Activated CD4-positive, alpha-beta T cell treated with anti-CD3 and anti-CD28 coated beads, Interleukin-2, amount 50 U/mL, for 24 hours (primary cell): ENCODE measurements around the gene STING1.
"Not testable (repeated sequence)": the region's sequence is repeated elsewhere in the genome, so short reads cannot be mapped to it uniquely, and the experiment has no call there.

ENCODE experiments used
- DNase-seq, 2 donors: peaks; one replicate each; pipeline ENCODE4 v3.0.0-alpha.2; 2020; ENCODE audit warnings: low read depth in 1 of 2, low spot score in 1 of 2

STING1 gene

DNA sequence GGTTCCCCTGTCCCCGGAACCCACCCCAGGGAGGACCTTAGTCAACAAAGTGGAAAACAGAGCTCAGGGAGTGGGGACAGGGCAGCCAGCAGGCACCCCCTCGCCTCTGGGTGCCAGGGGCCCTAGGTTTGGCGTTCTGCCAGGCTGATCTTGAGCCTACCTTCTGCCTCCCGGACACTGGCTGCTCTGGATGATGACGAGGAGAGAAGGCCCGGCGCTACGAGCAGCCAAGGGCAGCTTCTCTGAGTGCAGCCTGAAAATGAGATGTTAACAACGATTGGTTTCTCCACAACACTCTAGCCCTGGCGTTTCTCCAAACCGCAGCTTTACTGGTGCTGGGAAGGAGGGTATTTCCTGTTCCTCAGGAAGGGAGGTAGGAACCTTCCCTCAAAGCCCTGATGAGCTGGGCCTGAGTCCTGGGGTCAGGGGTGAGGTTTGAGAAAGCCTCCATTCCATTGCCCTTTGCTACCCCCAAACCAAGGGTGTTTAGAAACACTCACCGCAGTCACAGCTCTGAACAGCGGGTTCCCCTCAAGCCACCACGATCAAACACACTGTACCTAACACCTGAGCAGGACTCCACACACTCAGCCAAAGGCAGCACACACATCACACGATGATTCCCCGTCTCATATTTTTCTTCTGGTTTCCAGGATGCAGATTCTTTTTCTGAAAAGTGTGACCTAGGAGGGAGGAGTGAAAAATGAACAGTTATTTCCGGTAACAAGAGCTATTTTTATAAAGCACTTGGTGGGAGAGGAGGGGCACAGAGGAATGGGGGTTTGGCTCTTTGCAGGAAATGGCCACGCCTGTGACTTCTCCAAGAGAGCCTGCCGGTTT lies at the start of gene STING1:
STING1 (minus strand) TSS at position 709 of the 840 bp plus-strand sequence. CDS start 1,054 bp downstream, outside the sequence.
- DNase-seq, result peak in 1 of 2 donors; percentile 46

DNA sequence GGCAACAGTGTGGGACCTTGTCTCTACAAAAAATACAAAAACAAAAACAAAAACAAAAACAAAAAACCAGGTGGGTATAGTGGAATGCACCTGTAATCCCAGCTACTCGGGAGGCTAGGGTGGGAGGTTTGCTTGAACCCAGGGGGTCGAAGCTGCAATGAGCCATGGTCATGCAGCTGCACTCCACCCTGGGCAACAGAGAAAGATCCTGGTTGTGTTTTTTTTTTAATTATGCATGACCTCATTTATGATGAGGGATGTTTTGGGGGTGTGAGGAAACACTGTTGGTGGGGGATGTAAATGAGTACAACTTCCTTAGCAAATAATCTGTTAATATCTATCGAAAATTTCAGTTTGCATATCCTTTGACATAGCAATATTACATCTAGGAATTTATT lies 49.2 kb upstream of the STING1 start:
- no peak for DNase-seq

DNA sequence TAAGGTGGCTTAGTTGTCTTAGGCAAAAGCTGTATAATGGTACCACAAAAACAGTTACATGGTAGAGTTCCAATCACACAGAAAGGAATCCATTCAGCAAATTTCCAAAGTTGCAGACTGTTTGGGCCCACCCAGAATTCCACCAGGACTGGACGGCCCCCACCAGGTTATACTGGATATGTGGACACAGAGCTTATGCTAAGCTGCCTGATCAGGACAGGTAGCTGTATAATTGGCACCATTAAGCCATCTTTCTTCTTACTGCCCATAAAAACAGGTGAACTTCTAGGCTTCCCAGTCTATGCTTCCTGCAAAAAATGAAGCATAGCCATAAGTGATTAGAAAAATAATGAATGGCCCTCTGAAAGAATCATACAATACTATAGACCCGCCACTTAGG lies 47.5 kb upstream of the STING1 start:
- DNase-seq, result not testable (repeated sequence)

DNA sequence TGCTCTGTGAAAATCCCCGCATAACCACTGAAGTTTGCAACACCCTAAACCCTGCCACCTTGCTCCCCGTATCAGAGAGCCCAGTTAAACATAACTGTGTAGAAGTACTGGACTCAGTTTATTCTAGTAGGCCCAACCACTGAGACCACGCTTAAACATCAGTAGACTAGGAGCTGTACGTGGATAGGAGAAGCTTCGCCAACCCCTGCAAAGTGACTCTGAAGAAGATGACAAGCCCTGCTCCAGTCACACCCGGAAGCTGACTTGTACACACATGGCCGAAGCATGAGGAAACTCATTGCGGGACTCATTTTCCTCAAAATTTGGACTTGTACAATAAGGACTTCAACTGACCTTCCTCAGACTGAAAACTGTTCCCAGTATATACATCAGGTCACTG lies 46.1 kb upstream of the STING1 start:
- not testable (repeated sequence) for DNase-seq

DNA sequence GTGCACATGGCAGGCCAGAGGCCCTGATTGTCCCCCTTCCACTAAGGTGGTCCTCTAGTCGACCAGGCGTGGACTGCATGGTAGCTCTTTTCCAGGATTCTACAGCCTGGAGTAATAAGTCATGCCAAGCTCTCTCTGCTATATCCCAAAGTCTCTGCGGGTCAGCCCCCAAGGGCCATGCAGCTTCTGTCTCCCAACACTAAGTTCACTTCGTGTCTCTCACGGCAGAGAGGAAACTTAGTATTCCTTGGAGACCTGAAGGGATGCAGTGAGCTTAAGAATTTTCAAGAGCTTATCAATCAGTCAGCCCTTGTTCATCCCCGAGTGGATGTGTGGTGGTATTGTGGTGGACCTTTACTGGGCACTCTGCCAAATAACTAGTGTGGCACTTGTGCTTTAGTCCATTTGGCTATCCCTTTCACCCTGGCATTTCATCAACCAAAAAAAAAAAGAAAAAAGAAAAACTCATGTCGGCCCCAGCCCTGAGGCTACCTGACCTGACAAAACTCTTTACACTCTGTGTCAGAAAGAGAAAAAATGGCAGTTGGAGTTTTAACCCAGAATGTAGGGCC lies 45.4 kb upstream of the STING1 start:
- not testable (repeated sequence) for DNase-seq

DNA sequence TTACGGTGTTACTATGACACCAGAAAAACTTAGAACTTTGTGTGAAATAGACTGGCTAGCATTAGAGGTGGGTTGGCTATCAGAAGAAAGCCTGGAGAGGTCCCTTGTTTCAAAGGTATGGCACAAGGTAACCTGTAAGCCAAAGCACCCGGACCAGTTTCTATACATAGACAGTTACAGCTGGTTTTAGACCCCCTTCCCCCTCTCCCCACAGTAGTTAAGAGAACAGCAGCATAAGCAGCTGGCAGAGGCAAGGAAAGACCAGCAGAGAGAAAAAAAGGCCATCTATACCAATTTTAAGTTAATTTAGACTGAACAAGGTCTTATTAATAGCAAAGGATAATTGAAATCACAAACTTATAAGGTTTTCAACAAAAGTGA lies 44.5 kb upstream of the STING1 start:
- DNase-seq, result not testable (repeated sequence)

DNA sequence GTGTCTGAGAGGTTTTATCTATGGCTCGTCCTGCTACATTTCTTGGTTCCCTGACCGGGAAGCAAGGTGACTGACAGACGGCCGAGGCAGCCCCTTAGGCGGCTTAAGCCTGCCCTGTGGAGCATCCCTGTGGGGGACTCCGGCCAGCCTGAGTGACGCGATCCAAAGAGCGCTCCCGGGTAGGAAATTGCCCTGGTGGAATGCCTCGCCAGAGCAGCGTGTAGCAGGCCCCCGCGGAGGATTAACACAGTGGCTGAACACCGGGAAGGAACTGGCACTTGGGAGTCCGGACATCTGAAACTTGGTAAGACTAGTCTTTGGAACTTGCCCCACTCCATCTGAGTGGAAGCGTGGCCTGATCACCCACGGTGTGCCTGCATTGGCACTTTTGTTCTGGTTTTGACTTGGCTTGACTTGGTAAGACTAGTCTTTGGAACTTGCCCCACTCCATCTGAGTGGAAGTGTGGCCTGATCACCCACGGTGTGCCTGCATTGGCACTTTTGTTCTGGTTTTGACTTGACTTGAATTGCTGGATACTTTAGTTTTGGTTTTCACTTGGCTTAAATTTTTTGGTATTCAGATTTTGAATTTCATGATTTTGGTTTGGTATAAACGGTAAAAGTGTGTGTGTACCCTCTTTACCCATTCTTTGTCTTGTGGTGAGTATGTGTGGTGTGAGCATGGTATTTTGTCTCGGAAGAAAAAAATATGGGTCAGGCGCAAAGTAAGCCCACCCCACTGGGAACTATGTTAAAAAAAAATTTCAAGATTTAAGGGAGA lies 43.9 kb upstream of the STING1 start:
- DNase-seq, result not testable (repeated sequence)

DNA sequence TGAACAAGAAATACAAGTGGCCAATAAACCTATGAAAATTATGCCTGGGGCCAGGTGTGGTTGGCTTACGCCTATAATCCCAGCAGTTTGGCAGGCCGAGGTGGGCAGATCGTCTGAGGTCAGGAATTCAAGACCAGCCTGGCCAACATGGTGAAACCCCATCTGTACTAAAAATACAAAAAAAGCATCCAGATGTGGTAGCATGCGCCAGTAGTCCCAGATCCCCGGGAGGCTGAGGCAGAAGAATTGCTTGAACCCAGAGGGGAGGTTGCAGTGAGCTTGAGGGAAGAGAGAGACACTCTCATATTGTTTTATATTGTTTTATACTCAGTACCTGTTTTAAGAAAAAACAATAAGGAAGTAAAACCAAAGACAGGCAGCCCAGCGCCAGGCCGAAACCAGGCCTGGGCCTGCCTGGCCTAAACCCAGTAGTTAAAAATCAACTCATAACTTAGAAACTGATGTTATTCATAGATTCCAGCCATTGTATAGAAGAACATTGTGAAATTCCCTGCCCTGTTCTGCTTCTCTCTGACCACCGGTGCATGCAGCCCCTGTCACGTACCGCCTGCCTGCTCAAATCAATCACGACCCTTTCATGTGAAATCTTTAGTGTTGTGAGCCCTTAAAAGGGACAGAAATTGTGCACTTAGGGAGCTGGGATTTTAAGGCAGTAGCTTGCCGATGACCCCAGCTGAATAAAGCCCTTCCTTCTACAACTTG lies 43.2 kb upstream of the STING1 start:
- not testable (repeated sequence) for DNase-seq

DNA sequence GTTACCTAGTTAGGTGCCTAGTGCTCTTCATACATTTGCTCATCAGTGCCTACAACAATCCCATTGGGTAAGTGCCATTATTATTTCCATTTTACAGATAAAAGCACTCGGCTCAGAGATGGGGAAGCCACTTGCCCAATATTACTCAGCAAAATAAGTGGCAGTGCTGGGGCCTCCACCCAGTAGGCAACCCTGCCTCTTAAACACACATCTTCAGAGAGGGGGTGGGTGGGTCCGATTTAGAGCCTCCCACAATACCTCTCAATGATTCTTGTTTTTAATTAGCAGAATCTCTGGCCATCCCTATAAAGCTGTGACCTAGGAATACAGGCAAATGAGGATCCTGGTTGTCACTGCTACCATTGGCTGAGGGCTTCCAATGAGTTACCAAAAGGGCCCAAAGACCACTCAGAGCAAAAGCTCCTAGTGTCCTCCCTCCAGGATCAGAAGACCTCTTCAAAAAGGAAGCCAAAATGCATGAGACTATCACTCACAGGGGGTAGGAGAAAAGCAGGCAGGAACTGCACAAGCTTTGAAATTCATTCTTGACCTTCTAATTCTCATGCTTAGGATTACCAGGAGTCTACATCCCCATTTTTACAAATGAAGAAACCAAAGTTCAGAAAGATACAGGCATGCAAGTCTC lies 42.5 kb upstream of the STING1 start:
- no peak for DNase-seq

DNA sequence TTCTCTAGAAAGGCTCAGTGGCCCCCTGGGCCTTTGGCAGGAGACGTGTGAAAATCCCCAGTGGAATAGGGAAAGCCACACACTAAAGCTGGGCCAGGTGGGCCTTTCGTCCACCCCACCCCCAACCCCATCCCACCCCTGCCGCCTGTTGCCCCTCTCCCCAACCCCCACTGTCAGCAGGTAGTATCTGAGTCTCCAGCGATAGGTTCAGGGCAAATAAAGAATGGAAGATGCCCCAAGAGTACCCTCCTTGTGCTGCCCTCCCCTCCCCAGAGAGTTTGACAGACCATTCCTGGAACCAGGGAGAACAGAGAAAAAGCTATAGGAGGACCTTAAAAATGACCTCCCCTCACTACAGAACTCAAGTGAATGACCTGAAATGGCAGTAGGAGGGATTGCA lies 41.9 kb upstream of the STING1 start:
- no peak for DNase-seq

DNA sequence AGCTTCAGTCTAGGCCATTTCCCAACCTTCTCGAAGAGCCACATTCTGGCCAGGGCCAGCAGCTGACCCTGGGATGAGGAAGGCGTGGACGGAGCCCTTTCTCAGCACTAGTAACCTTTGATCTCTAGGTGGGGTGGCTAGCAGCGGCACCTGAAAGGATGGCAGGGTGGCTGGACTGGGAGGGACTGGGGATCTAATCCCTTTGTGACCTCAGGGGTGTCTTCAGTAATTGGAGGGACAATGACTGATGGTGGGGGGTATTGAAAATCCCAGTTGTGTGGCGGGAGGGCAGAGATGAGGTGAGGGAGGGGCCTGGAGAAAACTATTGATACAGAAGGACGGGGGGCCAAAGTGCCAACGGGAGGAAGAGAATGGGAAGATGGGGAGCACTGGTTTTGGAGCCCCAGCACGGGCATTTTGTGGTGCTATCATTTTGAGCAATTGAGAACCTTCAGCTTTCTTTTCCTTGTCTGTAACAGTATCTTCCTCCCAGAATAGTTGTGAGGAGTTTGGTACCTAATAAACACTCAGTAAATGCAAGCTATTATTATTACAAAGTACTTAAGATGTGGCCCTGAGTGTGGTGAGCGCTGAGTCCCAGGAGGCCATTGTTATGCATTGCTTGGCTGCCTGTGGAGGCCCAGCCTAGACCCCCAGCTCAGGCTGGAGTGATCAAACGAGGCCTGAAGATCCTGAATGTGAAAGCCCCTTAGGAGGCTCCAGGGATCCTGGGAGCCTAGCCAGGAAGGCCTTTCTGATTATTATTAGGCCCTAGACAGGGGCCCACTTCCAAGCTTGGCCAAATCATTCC lies 41.3 kb upstream of the STING1 start:
- DNase-seq, result no peak

DNA sequence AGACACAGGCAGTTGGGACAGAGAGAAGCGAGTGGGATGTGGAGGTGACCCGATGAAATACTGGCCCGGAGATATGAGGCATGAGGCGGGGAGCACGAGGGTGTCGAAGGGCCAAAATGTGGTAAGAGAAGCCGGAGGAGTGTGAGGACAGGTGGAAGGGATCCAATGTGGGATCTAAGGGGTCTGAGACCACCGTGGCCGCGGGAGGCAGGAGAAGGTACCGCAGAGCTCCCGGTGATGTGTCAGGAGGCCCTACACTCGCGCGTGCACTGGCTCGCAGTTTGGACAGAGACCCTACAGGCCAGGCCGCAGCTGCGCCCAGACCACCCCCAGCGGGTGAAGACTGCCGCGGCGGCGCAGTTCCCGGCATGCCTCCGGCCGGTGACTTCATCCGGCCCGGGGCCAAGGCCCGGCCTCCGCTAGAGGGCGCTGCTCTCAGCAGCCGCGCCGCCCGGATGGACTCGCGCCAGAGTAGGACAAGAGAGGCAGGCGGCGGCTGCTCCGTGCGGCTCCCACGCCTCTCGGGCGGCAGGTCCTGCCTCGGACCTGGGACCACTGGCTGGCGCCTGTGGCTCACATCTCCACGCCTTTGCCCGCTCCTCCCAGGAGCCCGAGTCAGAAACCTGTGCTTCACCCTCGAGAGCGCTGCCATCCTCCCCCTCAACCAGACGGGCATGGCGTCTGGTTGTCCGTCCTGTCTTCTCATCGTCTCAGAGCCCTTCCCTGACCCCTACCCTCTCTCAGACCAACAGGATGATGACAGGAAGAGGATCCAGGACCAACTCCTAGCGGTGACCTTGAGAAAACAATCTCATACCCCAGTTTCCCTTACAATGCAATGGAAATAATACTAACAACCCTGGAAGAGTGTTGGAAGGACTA lies 35.4 kb upstream of the STING1 start:
- DNase-seq, result peak; percentile 85 to 89

DNA sequence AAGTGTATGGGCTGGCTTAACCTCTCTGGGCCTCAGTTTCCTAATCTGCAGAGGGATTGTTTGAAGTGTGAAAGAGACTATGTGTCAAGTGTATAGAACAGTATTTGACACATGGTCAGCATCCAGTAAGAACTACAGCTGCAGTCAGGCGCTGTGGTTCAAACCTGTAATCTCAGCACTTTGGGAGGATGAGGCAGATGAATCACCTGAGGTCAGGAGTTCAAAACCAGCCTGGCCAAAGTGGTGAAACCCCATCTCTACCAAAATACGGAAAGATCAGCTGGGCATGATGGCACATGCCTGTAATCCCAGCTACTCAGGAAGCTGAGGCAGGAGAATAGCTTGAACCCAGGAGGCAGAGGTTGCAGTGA lies 31.9 kb upstream of the STING1 start:
- DNase-seq, result no peak

DNA sequence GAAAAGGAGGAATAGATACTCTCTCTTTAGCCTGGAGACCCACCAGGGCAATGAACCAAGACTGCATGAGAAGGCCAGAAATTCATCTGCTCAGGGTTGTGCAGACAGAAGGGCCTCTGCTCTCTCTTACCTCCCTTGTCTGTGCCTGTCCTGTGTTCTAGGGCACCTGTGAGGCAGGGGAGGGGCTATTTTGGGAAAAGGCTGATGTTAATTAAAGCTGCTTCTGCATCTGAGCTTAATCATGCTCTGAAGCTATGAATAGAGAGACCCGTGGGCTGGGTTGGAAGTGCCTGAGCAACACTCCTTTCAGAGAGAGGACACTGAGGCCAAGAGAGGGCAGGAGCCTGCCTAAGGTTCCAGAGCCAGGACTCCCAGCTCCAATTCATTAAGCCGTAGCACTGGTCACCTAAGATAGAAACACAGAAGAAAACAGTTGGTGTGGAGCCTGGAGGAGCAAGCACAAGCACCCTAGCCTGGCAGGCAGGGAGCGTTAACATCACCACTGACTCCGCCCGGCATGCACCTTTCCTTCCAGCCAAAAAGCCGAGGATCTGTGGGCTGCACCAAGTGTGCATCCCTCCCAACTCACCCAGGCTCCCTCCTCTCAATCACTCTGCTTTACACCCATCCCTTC lies 31.4 kb upstream of the STING1 start:
- no peak for DNase-seq

DNA sequence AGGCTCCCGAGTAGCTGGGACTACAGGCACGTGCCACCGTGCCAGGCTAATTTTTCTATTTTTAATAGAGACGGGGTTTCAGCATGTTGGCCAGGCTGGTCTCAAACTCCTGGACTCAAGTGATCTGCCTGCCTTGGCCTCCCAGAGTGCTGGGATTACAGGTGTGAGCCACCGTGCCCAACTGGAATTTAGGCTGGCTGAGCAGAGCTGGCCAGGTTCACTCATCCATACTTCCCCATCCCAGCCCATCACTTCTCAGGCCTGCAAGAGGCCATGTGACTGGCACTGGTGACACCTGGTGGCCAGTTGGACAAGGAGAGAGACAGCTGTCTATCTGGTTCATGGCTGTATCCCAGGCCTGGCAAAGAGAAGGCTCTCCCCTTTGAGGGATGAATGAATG lies 30.9 kb upstream of the STING1 start:
- DNase-seq, result peak; percentile 52 to 69

DNA sequence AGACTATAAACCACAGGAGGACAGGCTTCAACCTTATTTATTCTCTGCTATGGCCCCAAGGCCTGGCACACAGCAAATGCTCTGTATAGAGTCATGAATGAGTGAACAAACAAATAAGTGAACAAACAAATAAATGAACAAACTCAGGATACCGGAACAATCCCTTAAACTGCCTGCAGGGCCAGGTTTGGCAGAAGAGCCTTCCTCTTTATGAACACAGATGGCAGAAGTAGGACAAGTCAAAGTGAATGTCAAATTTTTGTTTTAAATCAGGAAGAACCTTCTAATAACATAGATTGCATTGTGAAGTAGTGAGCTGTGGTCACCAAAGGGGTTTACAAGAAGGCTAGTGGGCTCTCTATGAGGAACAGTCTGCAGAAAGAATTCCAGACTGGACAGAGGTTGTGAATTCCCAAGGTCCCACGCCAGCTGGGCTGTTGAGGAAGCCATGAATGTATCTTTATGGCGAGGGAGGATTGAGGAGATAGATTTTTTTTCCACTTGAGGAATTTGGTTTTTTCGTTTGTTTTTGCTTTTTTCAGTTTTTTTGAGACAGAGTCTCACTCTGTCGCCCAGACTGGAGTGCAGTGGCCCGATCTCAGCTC lies 30.3 kb upstream of the STING1 start:
- no peak for DNase-seq

DNA sequence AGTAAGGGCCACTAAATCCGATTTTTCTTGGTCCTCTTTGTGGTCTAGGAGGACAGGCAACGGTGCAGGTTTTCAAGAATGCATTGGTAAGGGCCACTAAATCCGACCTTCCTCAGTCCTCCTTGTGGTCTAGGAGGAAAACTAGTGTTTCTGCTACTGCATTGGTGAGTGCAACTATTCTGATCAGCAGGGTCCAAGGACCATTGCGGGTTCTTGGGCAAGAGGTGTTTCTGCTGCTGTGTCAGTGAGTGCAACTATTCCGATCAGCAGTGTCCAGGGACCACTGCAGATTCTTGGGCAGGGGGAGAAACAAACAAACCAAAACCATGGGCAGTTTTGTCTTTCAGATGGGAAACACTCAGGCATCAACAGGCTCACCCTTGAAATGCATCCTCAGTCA lies 22.2 kb upstream of the STING1 start:
- DNase-seq, result not testable (repeated sequence)

DNA sequence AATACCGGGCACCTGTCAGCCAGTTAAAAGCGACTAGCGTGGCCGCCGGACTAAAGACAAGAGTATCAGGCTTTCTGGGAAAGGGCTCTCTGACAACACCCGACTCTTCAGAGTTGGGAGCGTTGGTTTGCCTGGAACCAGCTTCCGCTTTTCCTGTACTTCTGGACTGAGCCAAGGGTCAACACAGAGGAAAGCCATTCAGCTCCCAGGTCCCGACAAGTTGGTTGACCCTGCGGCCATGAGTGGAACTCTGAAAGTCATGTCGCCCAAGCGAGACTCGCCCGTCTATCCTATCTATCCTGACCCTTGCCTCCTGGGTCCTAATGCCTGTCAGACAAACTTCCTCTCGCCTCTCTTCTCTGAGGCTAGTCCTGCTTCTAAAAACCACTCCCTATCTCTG lies 21.3 kb upstream of the STING1 start:
- not testable (repeated sequence) for DNase-seq
